Panc1 (cell line): ENCODE results near the gene KLK15.

ENCODE experiments used
- POLR2AphosphoS5 ChIP-seq: IDR thresholded peaks from 2 replicates; pipeline ENCODE4 v1.6.1; 2012; ENCODE audit warnings: mild to moderate bottlenecking, low read depth, low read length, moderate library complexity
- TF ChIP-seq, protein P1 (sequence below): fragments of 450-650 bp; IDR thresholded peaks from 2 replicates; pipeline ENCODE4 v1.5.1; 2017; ENCODE audit warnings: mild to moderate bottlenecking

GRCh38 chr19:50835785-50836542, 2.6 kb upstream of the KLK15 start:
- TF ChIP-seq, protein P1, sequence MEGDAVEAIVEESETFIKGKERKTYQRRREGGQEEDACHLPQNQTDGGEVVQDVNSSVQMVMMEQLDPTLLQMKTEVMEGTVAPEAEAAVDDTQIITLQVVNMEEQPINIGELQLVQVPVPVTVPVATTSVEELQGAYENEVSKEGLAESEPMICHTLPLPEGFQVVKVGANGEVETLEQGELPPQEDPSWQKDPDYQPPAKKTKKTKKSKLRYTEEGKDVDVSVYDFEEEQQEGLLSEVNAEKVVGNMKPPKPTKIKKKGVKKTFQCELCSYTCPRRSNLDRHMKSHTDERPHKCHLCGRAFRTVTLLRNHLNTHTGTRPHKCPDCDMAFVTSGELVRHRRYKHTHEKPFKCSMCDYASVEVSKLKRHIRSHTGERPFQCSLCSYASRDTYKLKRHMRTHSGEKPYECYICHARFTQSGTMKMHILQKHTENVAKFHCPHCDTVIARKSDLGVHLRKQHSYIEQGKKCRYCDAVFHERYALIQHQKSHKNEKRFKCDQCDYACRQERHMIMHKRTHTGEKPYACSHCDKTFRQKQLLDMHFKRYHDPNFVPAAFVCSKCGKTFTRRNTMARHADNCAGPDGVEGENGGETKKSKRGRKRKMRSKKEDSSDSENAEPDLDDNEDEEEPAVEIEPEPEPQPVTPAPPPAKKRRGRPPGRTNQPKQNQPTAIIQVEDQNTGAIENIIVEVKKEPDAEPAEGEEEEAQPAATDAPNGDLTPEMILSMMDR: no peak; the same call in 1 of the 2 replicates
- no peak for TF ChIP-seq POLR2AphosphoS5
